ENCODE results near the gene TNFSF4.

DNA sequence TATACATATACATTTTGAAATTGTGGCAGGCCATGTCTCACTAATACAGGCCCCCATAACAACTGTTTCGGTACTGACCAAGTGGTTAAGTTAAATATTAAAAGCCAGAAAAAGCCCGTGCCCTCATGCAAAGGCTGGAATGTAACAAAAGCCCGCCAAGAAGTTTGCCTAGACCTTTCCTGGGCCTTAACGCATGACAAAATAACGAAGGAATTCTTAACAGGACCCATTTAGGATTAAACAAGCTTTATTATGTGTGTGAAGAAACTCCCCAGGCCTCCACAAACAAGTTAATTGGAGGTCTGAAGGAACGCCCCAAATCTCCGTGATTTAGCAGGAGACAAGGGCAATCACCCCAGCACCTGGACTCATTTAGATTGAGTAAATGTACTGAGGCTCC is 42.4 kb downstream of the TNFSF4 start:
- TF ChIP-seq CTCF (IDR thresholded peaks at IDR 0.05) (no peak), POLR2AphosphoS5 (IDR thresholded peaks at IDR 0.05) (no peak)
